ENCODE data around the gene GDI2.
A peak's percentile ranks its signal among the peaks of the same experiment; 100 is the strongest.
"Not testable (repeated sequence)": the region's sequence is repeated elsewhere in the genome, so short reads cannot be mapped to it uniquely, and the experiment has no call there.

Gene GDI2

DNA sequence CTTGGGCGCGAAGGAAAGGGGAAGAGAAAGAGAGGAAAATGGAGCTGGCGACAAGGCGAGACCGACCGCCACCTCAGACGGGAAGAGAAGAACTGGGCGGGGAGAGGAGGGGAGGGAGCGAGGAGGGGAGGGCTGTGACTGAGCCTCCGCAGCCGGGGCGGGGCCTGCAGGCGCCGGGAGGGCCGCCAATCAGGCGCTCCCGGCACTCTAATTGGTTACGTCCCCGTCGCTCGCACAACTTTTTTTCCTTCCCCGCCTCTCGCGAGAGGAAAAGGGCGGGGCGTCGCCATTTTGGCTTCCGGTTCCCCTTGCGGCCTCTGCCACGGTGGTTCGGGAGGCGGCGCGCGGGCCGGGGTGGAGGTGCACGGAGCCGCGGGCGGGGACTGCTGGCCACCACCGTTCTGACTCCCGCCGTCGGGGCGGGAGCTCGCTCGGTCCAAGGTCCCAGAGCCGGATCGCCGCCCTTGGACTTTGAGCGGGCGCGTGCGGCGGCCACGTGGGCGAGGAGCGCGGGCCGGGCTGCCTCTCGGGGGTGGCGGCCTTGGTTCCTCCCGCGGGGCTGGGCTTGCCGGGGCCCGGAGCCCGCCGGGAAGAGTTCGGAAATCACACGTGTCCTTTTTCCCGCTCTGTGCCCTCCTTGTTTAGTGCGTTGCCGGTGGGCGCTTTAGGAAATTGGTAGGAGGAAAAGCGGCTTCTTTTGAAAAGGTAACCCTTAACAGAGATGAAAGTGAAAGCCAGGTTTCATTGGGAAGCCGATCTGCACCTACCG, at the start of gene GDI2:
TSS of gene GDI2 (minus strand) at position 94 of the 769 bp plus-strand sequence. CDS start 176 bp downstream, outside the sequence.
- peak; percentile 86 for DNase-seq (ENCODE audit: low read depth, low spot score)

DNA sequence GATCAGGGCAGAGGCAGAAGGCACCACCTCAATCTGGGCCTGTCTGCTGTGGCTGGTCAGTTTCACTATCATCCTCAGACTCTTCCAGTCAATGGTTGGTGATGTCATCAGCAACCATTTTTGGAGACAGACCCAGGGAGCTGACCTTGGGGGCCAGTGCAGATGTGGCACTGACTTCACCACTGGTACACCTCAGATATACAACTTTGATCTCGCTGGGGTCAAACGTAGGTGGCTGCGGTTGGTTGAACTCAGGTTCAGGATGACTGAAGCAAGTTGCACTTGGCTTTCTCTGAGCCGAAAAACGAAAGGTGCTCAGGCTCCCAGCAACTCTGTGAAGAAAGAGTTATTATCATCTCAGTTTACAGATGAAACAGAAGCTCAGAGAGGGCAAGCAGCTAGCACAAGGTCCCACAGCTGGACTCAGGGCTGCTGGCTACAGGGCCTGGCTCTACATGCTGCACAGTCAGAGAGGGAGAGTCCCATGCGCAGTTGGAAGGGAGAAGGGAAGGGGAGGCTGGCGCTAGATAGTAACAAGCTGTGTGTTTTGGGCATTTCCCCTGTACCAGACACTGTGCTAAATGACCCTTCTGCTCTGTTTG, 49.2 kb upstream of the GDI2 start:
- no peak for DNase-seq (ENCODE audit: low read depth, low spot score)

DNA sequence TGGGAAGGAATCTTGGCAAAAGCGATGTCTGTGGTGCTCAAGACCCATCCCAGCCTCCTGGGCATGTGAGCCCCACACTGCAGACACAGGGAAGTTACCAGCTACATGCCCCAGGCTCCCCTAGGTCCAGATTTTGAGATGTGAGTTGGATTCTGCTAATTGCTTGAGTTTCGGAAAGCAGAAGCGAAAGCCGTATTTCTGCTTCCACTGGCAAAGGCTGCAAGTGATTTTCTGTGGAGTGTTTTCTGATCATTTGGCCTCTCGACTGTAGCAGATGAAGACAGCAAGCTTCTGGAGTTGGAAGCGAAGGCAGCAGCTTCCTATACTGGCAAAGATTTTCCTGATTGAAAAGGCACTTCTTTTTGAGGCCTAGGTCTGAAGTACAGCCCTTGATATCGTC, 46.8 kb upstream of the GDI2 start:
- no peak for DNase-seq (ENCODE audit: low read depth, low spot score)

DNA sequence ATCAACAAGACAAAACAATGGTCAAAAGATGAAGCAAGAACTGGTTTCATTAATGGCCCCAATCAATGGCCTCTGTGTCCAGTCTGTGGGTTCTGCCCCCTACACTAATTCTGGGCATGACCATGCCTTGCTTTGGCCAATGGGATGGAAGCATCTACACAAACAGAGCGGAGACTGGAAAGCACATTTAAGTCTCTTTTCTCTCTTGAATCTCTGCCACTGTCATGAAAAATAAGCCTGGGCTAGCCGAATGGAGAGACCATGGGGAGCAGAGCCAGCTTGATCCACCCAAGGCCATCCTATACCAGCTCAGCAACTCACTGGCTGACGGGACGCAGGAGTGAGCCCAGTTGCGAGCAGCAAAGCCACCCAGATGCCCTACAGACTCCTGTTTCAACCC, 45.6 kb upstream of the GDI2 start:
- no peak for DNase-seq (ENCODE audit: low read depth, low spot score)

DNA sequence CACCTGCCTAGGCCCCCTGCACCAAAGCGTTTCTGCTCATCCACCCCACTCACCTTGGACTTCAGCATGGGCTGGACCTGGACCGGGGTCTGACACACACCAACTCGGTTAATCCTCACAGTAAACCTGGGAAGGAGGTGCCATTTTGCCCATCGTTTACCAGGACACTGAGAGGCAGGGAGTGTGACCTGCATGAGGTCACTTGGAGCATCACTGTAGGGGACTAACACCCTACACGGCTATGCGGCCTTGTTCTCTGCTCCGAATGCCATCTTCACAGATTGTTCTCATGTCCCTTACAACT, 43.4 kb upstream of the GDI2 start:
- DNase-seq (ENCODE audit: low read depth, low spot score) = no peak

DNA sequence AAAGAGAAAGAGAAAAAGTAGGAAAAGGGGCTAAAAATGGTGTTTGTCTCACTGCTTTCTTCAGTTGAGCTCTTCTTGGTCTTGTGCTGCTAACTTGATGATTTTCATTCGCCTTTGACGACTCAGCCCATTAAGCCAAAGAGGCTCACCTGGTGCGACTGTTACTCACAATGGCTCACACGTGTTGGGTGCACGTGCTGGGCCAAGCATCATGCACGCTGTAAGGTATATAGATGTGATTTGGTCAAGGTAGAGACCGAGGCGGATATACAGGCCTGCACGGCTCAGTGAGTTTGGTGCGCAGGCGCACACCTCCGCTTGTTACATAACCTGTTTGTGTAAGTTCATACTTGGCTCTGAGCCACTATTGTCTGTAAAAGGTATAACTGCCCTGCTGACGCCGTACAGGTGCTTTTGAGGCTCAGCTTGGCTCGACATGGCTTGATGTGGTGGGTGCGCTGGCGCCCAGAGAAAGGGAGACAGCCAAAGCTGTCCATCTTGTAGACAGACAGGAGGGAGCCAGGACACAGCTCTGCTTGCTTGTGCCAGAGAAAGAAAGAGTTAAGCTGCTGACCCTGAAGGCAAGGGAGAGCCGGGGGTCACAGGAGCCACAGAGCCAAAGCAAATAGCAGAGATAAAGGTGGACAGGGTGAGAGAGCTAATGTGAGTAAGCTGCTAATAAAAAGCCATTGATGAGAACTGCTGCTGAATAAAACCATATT, 42.9 kb upstream of the GDI2 start:
- DNase-seq (ENCODE audit: low read depth, low spot score) = no peak

DNA sequence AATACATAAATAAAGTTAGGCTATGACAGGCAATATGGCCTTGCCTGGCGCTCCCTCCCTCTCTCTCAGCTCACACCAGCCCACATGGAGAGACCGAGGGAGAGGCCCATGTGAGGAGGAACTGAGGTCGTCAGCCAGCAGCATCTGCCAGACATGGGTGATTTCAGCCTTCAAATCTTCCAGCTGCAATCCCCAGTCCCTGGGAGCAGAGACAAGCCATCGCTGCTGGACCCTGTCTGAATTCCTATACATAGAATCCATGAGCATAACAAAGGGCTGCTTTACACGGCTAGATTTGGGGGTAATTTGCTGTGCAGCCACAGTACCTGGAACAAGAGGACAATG, 40.9 kb upstream of the GDI2 start:
- no peak for DNase-seq (ENCODE audit: low read depth, low spot score)

DNA sequence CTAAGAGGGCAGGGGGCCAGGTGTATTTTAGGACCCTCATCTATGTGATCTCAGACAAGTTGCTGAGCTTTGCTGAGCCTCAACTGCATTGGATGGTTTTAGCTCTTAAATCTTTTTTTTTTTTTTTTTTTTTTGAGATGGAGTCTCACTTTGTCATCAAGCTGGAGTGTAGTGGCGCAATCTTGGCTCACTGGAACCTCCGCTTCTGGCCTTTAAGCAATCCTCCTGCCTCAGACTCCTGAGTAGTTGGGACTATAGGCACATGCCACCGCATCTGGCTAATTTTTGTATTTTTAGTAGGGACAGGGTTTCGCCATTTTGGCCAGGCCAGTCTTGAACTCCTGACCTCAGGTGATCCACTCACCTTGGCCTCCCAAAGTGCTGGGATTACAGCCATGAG, 33.4 kb upstream of the GDI2 start:
- not testable (repeated sequence) for DNase-seq (ENCODE audit: low read depth, low spot score)

DNA sequence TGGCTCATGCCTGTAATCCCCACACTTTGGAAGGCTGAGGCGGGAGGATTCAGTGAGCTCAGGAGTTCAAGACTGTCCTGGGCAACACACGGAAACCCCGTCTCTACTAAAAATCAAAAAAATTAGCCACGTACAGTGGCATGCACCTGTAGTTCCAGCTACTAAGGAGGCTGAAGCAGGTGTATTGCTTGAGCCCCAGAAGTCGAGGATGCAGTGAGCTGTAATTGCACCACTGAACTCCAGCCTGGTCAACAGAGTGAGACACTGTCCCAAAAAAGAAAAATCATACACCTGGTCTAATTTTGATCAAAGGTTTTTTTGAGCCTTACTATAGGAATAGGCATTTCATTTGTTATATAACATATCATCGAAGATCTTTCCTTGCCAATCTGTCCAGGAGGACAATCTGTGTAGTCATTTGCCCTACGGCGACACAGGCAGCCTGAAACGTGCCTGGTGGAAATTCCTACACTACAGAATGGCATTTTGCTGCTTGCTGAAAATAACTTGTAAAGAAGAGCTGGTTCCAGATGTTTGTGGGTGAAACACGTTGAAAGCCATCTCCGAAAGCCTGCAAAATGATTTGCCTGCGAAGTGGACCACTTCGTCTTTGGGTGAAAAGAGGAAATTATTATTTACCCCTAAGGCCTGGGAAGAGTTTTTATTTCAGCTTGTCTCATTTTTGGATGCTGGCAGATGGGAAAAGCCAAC, 31.3 kb upstream of the GDI2 start:
- no peak for DNase-seq (ENCODE audit: low read depth, low spot score)

DNA sequence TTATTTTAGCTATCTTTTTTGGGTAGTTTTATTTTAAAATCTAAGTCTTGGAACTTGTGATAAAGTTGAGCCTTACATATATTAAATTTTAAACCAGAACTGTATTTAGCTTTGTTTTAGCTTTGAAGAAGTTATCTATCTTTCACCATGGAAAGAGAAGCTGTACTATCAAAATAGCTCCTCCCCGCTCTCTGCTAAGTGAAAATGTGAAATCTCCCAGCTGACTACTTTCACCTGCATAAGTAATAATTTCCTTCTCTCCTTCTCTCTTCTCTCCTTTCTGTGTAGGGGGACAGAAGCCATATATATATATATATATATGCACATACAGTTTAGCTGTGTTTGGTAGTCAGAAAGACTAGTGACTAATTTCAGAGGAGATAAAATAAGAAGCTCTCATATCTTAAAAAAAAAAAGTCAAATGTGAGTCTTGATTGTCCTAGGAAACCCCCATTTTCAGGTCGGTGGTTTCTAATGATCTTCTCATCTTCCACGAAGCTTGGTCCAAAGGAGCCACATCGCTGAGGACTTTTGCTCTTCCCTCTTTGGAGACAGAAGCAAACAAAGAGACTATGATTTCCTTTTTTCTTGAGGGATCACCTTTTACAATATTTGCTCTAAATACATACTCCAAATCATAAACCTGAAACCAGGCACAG, 30.6 kb upstream of the GDI2 start:
- no peak for DNase-seq (ENCODE audit: low read depth, low spot score)

DNA sequence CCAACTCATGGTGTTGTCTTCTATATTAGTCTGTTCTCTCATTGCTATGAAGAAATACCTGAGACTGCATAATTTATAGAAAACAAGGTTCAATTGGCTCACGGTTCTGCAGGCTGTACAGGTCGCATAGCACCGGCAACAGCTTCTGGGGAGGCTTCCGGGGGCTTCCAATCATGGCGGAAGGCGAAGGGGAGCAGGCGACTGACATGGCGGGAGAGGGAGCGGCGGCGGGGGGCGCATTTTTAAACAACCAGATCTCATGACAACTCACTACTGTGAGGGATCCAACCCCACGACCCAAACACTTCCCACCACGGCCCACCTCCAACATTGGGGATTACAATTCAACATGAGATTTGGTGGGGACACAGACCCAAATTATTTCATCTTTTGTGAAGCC, 28.7 kb upstream of the GDI2 start:
- no peak for DNase-seq (ENCODE audit: low read depth, low spot score)

DNA sequence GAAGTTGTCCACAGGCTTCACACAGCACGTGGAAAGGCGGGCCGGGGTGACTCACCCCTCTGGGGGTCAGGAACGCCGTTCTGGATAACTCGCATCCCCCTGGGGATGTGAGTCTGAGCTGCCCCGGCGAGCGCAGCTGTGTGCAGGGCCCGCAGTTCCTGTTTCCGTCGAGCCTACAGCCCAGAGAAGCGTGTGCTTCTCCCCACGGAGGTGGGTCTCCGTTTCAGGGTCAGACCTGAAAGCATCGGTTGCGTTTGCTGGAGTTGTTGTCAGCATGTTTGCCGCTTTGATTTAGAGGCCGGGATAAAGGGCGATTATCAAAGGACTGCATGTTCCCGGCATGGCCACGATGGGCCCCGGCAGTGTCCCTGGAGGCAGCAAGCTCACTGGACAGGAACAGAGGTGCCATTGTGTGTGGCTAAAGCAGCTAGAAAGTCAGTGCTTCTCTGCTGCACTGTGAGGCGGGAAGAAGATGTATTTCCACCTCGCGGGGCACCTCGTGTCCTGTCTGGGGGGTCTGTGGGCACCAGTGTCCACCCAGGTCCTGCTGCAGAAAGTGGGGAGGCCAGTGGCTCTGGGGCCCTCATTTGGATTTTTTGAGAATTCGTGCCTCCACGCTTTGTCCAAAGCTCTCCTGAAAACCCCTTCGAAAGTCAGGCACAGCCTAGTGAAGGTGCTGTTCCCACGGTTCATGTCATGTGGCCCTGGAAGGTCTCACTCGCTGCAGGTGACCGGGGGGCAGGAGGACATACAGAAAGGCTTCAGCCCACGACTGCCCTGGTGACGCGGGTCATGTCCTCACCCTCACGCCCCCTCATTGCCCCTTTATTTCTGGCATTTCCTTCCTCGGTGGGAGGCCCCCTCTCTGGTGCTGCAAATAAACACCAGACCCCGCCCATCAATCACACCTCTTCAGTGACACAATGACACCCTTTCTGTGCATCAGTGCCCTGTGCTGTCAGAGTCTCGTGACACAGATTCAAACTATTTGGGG, 27.4 kb upstream of the GDI2 start:
- DNase-seq (ENCODE audit: low read depth, low spot score) = no peak

DNA sequence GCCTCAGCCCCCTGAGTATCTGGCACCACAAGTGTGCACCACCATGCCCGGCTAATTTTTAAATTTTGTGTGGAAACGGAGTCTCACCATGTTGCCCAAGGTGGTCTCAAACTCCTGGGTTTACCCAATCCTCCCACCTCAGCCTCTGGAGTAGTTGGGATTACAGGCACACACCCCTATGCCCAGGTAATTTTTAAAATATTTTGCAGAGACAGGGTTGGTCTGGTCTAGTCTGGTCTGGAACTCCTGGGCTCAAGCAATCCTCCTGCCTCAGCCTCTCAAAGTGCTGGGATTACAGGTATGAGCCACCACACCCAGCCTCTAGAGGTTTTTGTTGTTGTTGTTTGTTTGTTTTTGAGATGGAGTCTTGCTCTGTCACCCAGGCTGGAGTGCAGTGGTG, 22.9 kb upstream of the GDI2 start:
- not testable (repeated sequence) for DNase-seq (ENCODE audit: low read depth, low spot score)

DNA sequence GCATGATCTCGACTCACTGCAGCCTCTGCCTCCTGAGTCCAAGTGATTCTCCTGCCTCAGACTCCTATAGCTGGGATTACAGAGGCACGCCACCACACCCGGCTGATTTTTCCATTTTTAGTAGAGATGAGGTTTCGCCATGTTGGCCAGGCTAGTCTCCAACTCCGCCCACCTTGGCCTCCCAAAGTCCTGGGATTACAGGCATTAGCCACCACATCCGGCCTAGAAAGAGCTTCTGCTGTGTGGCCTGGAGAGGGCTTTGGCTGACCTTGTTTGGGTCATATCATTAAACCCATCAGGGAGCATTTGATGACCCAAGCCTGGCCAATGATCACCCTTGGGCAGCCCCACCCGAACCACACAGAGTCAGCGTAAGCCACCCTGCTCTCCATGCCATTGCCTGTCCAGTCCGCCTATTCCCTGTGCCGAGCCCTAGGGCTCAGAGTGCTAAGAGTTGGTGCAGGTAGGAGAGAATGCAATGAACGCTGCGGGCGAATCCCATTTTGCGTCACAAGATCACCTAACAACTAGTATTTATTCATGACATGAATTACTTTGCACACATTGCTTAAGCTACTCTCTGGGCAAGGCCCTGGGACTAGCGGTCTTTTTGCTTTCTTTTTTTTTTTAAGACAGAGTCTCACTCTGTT, 22.3 kb upstream of the GDI2 start:
- no peak for DNase-seq (ENCODE audit: low read depth, low spot score)

DNA sequence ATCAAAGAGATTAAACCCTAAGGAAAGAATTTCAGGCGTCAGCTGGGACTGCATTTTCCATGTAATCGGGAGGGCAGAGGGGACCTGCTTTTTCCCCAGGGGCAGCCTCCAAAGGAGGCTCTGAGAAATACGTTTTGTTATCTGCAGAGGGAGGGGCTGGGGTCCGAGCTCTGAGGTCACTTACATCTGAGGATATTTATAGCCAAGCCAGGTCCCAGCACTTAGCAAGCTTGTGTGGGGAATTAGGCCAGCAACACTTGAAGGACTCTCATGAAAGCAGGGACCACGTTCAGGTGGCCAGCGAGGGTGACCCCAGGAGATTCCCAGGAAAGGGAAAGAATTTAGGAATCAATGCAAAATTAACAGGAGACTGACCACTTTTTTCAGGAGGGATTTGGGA, 20.6 kb upstream of the GDI2 start:
- no peak for DNase-seq (ENCODE audit: low read depth, low spot score)

DNA sequence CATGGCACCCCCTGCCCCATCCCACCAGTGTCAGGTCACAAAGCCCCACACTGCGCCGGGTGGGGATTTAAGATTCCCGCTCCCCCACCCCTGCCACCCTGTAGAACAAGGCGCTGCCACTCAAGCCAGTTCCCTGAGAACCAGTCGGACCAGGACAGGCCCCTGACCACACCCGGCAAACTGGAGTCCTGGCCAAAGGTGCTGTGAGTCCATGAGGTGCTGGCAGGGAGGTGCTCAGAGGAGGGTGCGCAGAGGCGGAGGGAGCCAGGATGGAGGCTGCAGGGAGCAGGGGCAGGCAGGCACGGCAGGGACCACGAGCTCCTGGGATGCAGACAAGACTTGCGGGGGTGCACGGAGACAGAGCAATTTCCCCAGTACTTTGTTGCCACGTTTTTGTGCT, 19.7 kb upstream of the GDI2 start:
- DNase-seq (ENCODE audit: low read depth, low spot score) = no peak

DNA sequence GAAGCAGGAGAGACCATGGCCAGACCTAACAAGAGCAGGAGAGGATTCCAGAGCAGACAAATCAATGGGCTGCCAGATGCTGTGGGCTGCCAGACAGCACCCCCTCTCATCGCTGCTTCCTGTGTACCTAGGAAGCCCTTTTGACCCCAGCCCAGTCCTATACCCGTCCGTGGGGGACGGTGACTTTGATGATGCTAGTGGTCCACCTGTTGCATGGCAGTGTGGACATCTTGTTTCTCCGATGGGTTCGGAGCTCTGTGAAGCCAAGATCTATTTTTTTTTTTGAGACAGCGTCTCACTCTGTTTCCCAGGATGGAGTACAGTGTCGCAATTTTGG, 18.2 kb upstream of the GDI2 start:
- DNase-seq (ENCODE audit: low read depth, low spot score) = no peak

DNA sequence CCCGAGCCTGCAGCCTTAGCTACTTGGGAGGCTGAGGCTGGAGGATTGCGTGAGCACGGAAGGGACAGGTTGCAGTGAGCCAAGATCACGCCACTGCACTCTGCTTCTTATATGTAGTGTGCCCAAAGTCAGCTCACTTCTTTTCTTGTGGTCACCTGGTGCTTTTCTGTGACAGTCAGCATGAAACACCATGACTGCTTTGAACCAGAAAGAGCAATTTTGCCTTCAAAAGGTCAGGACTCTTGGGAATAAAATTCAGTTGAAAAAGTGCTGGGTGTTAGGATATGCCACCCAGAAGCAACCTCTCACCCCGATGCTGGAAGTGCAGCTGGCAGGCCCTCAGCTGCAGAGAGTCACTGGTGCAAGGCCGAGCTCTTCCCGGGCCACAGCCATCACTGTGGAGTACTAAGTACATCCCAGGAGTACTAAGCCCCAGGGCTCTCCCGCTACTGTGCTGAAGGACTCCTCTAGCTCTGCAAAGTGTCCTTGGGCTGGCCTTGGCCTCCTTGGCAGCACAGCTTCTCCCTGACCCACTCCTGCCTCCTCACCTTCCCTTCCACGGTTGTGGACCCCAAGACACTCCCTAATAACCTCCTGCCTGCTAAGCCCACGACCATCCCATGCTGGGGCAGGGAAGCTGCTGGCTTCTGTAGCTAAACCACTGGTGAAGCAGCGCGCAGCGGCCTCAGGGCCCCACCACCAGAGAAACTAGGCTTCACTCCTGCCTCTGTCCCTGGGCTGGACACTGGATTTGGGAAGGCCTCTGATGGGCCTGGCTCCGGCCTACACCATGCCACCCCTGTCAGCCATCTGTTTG, 17.6 kb upstream of the GDI2 start:
- DNase-seq (ENCODE audit: low read depth, low spot score) = no peak

DNA sequence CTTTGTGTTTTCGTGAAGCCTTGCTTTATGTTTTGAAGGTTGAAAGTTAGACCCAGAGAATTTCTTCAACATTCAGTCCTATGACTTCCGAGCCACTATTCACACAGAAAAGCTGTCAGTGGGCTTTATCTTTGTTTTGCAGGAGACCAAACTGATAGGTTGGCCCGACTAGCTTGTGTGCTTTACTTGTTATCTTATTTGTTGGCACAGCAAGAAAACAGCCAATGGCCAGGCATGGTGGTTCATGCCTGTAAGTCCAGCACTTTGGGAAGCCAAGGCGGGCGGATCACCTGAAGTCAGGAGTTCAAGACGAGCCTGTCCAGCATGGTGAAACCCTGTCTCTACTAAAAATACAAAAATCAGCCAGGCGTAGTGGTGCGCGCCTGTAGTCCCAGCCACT, 16.0 kb upstream of the GDI2 start:
- no peak for DNase-seq (ENCODE audit: low read depth, low spot score)

DNA sequence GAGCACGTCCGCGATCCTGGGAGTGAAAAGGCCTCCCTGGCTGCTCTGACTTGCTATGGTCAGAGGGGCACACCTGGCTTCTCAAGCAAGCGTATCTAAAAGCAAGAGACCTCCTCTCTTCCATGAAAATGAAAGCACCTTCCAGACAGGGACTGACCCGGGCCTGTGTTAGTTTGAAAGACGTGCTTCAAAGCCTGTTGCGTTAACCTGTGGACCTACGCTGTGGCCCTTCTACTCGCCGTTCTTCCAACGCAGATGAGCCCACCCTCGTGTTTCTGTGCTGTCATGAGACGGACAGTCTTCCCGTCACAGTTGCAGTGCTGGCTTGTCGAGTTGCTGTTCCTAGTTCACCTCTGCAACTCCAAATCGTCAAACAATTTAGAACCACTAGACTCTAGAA, 15.5 kb upstream of the GDI2 start:
- no peak for DNase-seq (ENCODE audit: low read depth, low spot score)

Data from activated naive CD8-positive, alpha-beta T cell treated with anti-CD3 and anti-CD28 coated beads, Interleukin-2, amount 50 U/mL, for 16 hours (primary cell).